Loucy (cell line): ENCODE data around the gene CFAP97D2.
"Not testable (repeated sequence)": the region's sequence is repeated elsewhere in the genome, so short reads cannot be mapped to it uniquely, and the experiment has no call there.

Experiments
- H2AFZ ChIP-seq: fragments of 200-600 bp; sonication (generic); 2 replicates; pipeline ENCODE4 v1.6.0; 2016; ENCODE audit warnings: antibody characterized with exemption, mild to moderate bottlenecking, low read length, moderate library complexity
- H3F3A ChIP-seq: fragments of 200-600 bp; 2 replicates; pipeline ENCODE4 v1.6.0; 2016; ENCODE audit warnings: antibody characterized with exemption, low read depth, mild to moderate bottlenecking
- H3K27me3 ChIP-seq: fragments of 200-600 bp; sonication (generic); 2 replicates; pipeline ENCODE4 v1.6.1; 2014; ENCODE audit warnings: low read length, mild to moderate bottlenecking; ENCODE audit not compliant: insufficient read depth, poor library complexity, severe bottlenecking
- H3K36me3 ChIP-seq: fragments of 200-600 bp; sonication (generic); 2 replicates; pipeline ENCODE4 v1.6.1; 2016; ENCODE audit warnings: low read length; ENCODE audit not compliant: insufficient read depth
- H3K4me1 ChIP-seq: fragments of 200-600 bp; sonication (generic); 2 replicates; pipeline ENCODE4 v1.5.1; 2014; ENCODE audit warnings: low read length, mild to moderate bottlenecking; ENCODE audit not compliant: insufficient read depth, poor library complexity, severe bottlenecking
- H3K4me2 ChIP-seq: fragments of 200-600 bp; sonication (generic); 2 replicates; pipeline ENCODE4 v1.6.0; 2014; ENCODE audit warnings: antibody characterized with exemption, low read length, low read depth, mild to moderate bottlenecking; ENCODE audit not compliant: poor library complexity, severe bottlenecking
- H3K4me3 ChIP-seq: fragments of 200-600 bp; sonication (generic); 2 replicates; pipeline ENCODE4 v1.5.1; 2014; ENCODE audit warnings: low read length, mild to moderate bottlenecking, mixed read lengths; ENCODE audit not compliant: poor library complexity, severe bottlenecking
- H3K79me2 ChIP-seq: fragments of 200-600 bp; sonication (generic); 2 replicates; pipeline ENCODE4 v1.6.1; 2014; ENCODE audit warnings: low read length; ENCODE audit not compliant: insufficient read depth
- H3K9ac ChIP-seq: fragments of 200-600 bp; sonication (generic); 2 replicates; pipeline ENCODE4 v1.6.0; 2014; ENCODE audit warnings: mild to moderate bottlenecking, low read depth, low read length, moderate library complexity; ENCODE audit not compliant: poor library complexity, severe bottlenecking
- H3K9me2 ChIP-seq: fragments of 200-600 bp; sonication (generic); replicated peaks from 2 replicates; pipeline ENCODE4 v1.6.1; 2016; ENCODE audit warnings: low read depth, low read length, mixed read lengths
- H3K9me3 ChIP-seq: fragments of 200-600 bp; sonication (generic); 2 replicates; pipeline ENCODE4 v1.6.1; 2014; ENCODE audit warnings: mild to moderate bottlenecking, antibody characterized with exemption, low read length, low read depth; ENCODE audit not compliant: insufficient read depth
- H4K20me1 ChIP-seq: fragments of 200-600 bp; sonication (generic); 2 replicates; pipeline ENCODE4 v1.6.0; 2014; ENCODE audit warnings: antibody characterized with exemption, low read length, mild to moderate bottlenecking; ENCODE audit not compliant: insufficient read depth, poor library complexity, severe bottlenecking
- CTCF ChIP-seq: fragments of 200-600 bp; sonication (generic); conservative IDR thresholded peaks from 2 replicates; pipeline ENCODE4 v1.5.1; 2014; ENCODE audit warnings: mild to moderate bottlenecking, antibody characterized with exemption, low read length
- EZH2phosphoT487 ChIP-seq: fragments of 200-600 bp; IDR thresholded peaks from 2 replicates; pipeline ENCODE4 v1.6.1; 2018; ENCODE audit warnings: antibody characterized with exemption, mild to moderate bottlenecking, moderate library complexity, borderline replicate concordance

The CFAP97D2 gene

GRCh38 chr13:114133552-114133951 lies 45.5 kb upstream of the CFAP97D2 start:
- not testable (repeated sequence) for H3K4me3 ChIP-seq, H2AFZ ChIP-seq, H3K9ac ChIP-seq, H4K20me1 ChIP-seq, H3K27me3 ChIP-seq, H3K4me2 ChIP-seq, H3K9me3 ChIP-seq, H3K9me2 ChIP-seq, H3K36me3 ChIP-seq
- H3F3A ChIP-seq: peaks cover 27% of the 10 kb centered on the region
- H3K79me2 ChIP-seq: peaks cover 36% of the 10 kb centered on the region
- H3K4me1 ChIP-seq: peaks cover 30% of the 10 kb centered on the region

DNA sequence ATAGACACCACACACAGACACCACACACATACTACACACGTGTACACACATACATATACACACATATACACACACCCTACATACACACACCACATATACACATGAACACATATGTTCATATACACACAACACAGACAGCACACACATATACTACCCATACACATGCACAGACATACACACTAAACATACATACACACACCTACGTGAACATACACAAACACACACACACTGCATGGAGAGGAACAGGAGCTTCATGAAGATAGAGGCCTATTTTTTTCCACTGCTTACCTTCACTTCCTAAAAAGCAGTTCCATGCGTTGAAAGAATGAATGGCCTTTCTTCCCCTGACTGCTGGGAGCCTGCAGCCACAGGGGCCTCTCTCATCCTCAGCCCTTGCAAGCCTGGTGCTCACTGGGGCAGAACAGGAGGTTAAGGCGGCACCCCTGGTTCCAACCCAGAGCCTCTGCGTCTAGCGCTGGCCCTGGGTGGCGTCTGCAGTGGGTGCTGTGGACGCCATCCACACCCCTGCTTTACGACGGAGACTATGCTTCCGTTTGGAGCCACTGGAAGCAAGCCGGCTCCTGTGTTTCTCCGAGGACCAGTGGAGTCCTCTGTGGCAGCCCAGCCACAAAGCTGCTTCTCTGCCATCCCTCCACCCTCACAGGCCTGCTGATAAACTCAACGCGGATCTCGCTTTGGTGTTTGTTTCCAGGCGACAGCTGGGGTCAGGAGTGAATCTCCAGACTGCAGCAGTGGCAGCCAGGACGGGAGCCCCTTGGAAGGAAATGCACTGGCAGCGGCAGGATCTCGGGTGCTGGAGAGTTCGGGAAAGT lies 44.7 kb upstream of the CFAP97D2 start:
- H3K36me3 ChIP-seq: no peaks in the 10 kb centered on the region
- H3K4me1 ChIP-seq: peaks cover 25% of the 10 kb centered on the region
- peaks cover 25% of the 10 kb centered on the region for H3F3A ChIP-seq
- H2AFZ ChIP-seq: no peak overlapping the region
- H3K79me2 ChIP-seq: peaks cover 30% of the 10 kb centered on the region
- H4K20me1 ChIP-seq: peaks cover 4% of the 10 kb centered on the region
- no peak overlapping the region for H3K4me3 ChIP-seq
- H3K9me2 ChIP-seq: no peaks in the 10 kb centered on the region
- no peaks in the 10 kb centered on the region for H3K9me3 ChIP-seq
- no peaks in the 10 kb centered on the region for H3K27me3 ChIP-seq
- no peak overlapping the region for H3K9ac ChIP-seq
- no peak for TF ChIP-seq EZH2phosphoT487
- no peak for TF ChIP-seq CTCF
- H3K4me2 ChIP-seq: no peak overlapping the region

- TF ChIP-seq CTCF: no peak
- TF ChIP-seq EZH2phosphoT487: no peak
- Histone ChIP-seq H3K27me3 (no peaks in the 10 kb centered on the region), H2AFZ (no peak overlapping the region), H3K36me3 (no peaks in the 10 kb centered on the region), H3K9ac (no peak overlapping the region), H3K4me1 (peaks cover 17% of the 10 kb centered on the region), H3K9me2 (no peaks in the 10 kb centered on the region), H3K79me2 (peaks cover 22% of the 10 kb centered on the region), H3K4me3 (no peak overlapping the region), H3F3A (peaks cover 24% of the 10 kb centered on the region), H3K9me3 (no peaks in the 10 kb centered on the region), H3K4me2 (no peak overlapping the region), H4K20me1 (peaks cover 4% of the 10 kb centered on the region)
Measured at GRCh38 chr13:114134944-114135610, 44.0 kb upstream of the CFAP97D2 start.
